ENCODE data around the gene SLC25A26. TPM values are rescaled to one million over a fixed set of nuclear protein-coding genes. Genes with fewer than 3 reads are reported as not detected.
"Not testable (repeated sequence)": the region's sequence is repeated elsewhere in the genome, so short reads cannot be mapped to it uniquely, and the experiment has no call there.

The SLC25A26 gene
- total RNA-seq, 3 donors from 2014 or later = 19.3 to 31.4 (median 31.1) TPM

DNA sequence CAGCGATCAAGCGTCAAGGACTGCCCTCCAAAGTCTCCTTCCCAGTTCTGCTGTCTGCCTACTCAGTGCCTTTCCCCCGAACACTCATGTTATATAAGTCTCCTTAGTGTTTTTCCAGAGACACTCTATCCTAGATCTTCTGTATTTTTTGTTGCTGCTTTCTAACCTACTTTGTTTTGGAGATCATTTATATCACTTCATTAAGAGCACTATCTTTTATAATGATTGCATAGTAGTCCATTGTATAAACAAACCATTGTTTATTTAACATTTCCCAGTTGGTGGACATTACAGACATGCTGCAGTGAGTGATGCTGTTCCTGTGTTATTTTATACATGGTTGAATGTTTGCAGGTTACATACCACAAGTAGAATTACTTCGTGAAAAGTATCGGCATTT lies 47.1 kb downstream of the SLC25A26 start:
- Mint-ChIP-seq H3K27me3 (ENCODE audit: low read depth) (no peaks in the 10 kb centered on the region), H3K4me3 (no peak overlapping the region), H3K4me1 (ENCODE audit: low read depth) (peaks cover 10% of the 10 kb centered on the region), H3K9me3 (no peaks in the 10 kb centered on the region), H3K36me3 (ENCODE audit: insufficient read depth) (peaks cover 17% of the 10 kb centered on the region)
- ATAC-seq = no peak
- no peak for DNase-seq

DNA sequence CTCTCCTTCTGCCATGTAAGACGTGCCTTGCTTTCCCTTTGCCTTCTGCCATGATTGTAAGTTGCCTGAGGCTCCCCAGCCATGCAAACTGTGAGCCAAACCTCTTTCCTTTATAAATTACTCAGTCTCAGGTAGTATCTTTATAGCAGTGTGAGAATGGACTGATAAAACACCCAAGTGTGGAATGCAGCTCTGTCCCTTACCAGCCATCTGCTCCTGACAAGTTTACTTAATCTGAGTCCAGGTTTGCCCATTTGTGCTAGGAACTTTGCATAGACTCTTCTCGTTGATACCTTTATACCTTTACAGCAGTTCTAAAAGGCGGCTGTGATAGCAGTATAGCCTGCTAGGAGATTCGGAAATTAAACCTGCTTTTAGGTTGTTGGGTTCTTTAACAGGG lies 48.1 kb downstream of the SLC25A26 start:
- Mint-ChIP-seq H3K27me3 (ENCODE audit: low read depth) (no peaks in the 10 kb centered on the region), H3K9me3 (no peaks in the 10 kb centered on the region), H3K4me1 (ENCODE audit: low read depth) (peaks cover 10% of the 10 kb centered on the region), H3K4me3 (no peak overlapping the region), H3K36me3 (ENCODE audit: insufficient read depth) (peaks cover 18% of the 10 kb centered on the region)
- DNase-seq (no peak), ATAC-seq (no peak)

DNA sequence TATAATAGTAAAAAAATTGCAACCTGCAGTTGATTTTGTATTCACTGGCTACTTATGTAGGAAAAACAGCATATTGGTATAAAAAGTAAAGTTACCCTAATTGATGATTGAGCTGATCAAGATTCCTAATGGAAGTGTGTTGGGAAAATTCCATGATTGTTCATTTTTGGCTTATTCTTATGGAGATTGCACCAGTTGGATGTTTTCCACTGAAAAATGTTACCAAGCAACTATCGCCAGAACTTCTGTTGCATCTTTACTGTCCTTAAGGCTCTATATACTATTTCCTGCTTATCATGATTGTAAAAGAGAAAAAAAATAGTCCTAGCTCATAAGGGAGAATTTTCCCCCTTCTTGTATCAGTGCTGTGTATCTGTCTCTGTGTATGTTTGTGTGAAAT lies 48.6 kb downstream of the SLC25A26 start:
- Mint-ChIP-seq H3K36me3 (ENCODE audit: insufficient read depth) (peaks cover 18% of the 10 kb centered on the region), H3K4me3 (no peak overlapping the region), H3K27me3 (ENCODE audit: low read depth) (no peaks in the 10 kb centered on the region), H3K9me3 (no peaks in the 10 kb centered on the region), H3K4me1 (ENCODE audit: low read depth) (peaks cover 10% of the 10 kb centered on the region)
- no peak for ATAC-seq
- no peak for DNase-seq

DNA sequence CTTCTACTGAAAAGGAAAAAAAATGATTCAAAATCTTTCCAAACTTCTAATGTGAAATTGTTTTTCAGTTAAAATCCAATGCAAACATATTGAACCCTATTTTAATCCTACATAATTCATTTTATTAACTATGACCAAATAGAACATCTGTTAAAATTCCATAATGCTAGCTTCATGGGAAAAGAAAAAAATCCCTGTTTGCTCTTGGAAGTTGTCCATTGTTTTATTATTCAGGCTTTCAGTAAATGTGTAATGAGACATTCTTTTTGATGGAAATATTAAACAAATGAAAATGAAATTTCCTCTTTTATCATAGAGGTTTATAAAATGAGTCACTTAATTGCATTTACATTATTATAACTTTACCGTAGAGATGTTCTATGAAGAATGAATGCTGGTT lies 49.5 kb downstream of the SLC25A26 start:
- peaks cover 10% of the 10 kb centered on the region for H3K4me1 Mint-ChIP-seq (ENCODE audit: low read depth)
- no peaks in the 10 kb centered on the region for H3K9me3 Mint-ChIP-seq
- H3K4me3 Mint-ChIP-seq = no peak overlapping the region
- ATAC-seq (no peak), DNase-seq (no peak)
- no peaks in the 10 kb centered on the region for H3K27me3 Mint-ChIP-seq (ENCODE audit: low read depth)
- peaks cover 18% of the 10 kb centered on the region for H3K36me3 Mint-ChIP-seq (ENCODE audit: insufficient read depth)

DNA sequence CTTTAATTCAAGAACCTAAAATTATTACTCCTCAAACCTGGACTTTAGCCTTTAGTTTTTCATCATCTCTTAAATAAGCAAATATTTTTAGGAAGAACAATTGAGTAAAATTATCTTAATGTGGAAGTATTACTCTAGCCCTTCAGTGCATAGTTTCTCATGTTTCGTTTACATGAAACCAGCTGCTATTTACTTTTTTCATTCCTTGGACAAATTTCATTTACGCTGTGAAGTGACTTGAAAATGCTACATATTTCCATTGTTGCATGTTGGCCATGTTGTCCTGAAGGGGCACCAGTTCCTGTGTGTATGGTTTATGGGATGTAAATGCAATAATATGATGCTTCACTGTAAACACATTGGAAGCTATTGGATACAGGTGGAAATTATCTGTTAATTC lies 49.9 kb downstream of the SLC25A26 start:
- Mint-ChIP-seq H3K9me3 (no peaks in the 10 kb centered on the region), H3K27me3 (ENCODE audit: low read depth) (no peaks in the 10 kb centered on the region), H3K36me3 (ENCODE audit: insufficient read depth) (peaks cover 15% of the 10 kb centered on the region), H3K4me1 (ENCODE audit: low read depth) (peaks cover 10% of the 10 kb centered on the region), H3K4me3 (no peak overlapping the region)
- ATAC-seq (no peak), DNase-seq (no peak)

DNA sequence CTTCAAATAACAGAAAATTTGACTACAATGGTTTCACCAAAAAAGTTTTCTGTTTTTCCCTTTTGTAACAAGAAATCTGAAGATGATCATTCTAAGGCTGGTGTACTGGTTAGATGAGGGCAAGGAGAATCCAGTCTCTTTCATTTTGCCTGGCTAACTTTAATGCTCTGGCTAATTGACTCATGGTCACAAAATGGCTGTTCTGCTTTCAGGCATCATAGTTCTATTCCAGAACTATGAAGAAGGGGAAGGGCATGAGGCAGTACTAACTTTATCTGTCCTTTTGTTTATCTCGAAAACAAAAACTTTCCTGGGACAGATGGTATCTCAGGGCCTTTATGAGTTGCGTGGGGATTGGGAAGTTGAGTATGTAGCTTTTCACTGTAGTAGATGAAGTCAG lies 50.4 kb downstream of the SLC25A26 start:
- Mint-ChIP-seq H3K27me3 (ENCODE audit: low read depth) (no peaks in the 10 kb centered on the region), H3K36me3 (ENCODE audit: insufficient read depth) (peaks cover 15% of the 10 kb centered on the region), H3K4me1 (ENCODE audit: low read depth) (peaks cover 10% of the 10 kb centered on the region), H3K9me3 (no peaks in the 10 kb centered on the region), H3K4me3 (no peak overlapping the region)
- ATAC-seq = no peak
- DNase-seq = no peak

DNA sequence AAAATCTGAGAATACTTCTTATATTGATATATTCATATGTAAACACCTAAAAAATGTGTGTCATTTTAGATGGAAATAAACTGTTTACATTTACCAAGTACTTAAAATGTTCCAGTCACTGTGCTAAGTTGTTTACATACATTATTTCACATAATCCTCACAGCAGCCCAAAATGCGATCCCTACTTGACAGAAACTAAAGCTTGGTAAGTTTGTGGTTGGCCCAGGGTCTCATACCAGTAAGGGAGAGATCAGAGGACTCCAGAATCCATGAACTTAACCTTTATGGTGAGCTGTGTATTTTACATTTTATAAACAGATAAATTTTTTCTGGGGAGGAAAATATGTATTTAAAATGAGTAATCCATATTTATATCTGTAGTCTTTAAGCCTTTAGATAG lies 51.2 kb downstream of the SLC25A26 start:
- peaks cover 10% of the 10 kb centered on the region for H3K36me3 Mint-ChIP-seq (ENCODE audit: insufficient read depth)
- H3K9me3 Mint-ChIP-seq = no peaks in the 10 kb centered on the region
- H3K27me3 Mint-ChIP-seq (ENCODE audit: low read depth) = no peaks in the 10 kb centered on the region
- no peak overlapping the region for H3K4me3 Mint-ChIP-seq
- peaks cover 12% of the 10 kb centered on the region for H3K4me1 Mint-ChIP-seq (ENCODE audit: low read depth)
- no peak for ATAC-seq
- DNase-seq = no peak

DNA sequence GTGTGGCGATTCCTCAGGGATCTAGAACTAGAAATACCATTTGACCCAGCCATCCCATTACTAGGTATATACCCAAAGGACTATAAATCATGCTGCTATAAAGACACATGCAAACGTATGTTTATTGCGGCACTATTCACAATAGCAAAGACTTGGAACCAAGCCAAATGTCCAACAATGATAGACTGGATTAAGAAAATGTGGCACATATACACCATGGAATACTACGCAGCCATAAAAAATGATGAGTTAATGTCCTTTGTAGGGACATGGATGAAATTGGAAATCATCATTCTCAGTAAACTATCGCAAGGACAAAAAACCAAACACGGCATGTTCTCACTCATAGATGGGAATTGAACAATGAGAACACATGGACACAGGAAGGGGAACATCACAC lies 54.0 kb downstream of the SLC25A26 start:
- not testable (repeated sequence) for H3K4me3 Mint-ChIP-seq; DNase-seq; H3K27me3 Mint-ChIP-seq (ENCODE audit: low read depth); ATAC-seq; H3K9me3 Mint-ChIP-seq; H3K36me3 Mint-ChIP-seq (ENCODE audit: insufficient read depth)
- H3K4me1 Mint-ChIP-seq (ENCODE audit: low read depth) = peaks cover 27% of the 10 kb centered on the region

DNA sequence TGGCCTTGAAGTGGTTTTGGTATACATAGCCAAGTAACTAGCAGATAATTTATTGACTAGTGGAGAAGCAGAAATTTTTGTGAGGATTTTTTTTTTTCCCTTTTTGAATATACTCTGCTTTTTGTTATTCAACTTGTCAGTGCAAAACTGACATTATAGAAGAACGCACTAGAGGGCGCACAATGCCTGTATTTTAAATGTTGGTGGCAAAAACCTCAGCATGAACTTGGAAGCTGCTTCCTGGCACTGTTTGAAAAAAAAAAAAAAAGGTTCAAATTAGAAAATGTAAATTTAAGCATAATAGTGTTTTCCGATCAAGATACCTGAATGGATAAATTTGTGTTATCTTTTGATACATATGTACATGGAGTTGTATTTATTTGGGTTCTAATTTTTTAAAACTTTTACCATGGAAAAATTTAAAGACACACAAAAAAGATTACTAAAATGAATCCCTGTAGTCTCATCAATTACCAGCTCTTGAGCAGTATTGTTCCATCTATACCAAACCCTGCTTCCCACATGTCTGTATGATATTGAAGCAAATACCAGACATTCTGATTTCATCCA lies 56.0 kb downstream of the SLC25A26 start:
- Mint-ChIP-seq H3K36me3 (ENCODE audit: insufficient read depth) (peaks cover 10% of the 10 kb centered on the region), H3K9me3 (no peaks in the 10 kb centered on the region), H3K4me1 (ENCODE audit: low read depth) (peaks cover 39% of the 10 kb centered on the region), H3K4me3 (no peak overlapping the region), H3K27me3 (ENCODE audit: low read depth) (no peaks in the 10 kb centered on the region)
- DNase-seq (peak; percentile 49), ATAC-seq (no peak)

DNA sequence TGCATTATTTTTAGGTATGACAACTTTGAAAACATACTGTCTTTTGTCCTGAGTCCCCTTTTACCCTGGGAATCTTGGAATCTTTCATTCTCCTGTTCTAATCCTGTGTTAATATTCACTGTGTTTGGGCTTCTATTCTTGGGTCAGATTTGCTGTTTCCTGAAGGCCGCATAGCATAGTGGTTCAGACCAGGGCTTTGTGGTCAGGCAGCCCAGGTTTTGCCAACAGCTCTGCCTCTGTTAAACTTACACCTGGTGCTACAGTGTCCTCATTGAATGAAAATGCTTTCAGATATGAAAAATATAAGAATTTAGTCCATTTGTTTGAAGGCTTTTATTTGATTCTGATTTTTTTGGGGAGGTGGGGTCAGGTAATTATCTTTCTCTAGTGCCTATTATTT lies 58.4 kb downstream of the SLC25A26 start:
- Mint-ChIP-seq H3K36me3 (ENCODE audit: insufficient read depth) (peaks cover 4% of the 10 kb centered on the region), H3K4me1 (ENCODE audit: low read depth) (peaks cover 39% of the 10 kb centered on the region), H3K27me3 (ENCODE audit: low read depth) (no peaks in the 10 kb centered on the region), H3K4me3 (no peak overlapping the region), H3K9me3 (no peaks in the 10 kb centered on the region)
- DNase-seq (no peak), ATAC-seq (no peak)

DNA sequence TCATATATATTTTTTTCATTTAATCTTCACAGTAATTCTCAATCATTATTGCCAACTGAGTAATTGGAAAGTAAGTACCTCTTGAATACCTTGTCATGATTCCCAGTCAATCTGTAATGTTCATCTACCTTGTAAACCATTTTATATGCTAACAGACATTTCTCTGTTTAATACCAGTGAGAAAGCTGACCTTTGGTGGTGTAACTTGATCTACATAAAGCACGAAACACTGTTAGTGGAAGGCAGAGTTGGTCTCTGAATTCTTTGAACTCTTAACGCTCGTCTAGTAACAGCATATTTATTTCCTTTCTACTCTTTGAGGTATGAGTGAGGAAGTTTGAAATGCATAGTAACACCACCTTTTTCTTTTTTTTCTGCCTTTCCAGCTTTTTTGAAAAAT lies 59.5 kb downstream of the SLC25A26 start:
- Mint-ChIP-seq H3K36me3 (ENCODE audit: insufficient read depth) (peaks cover 4% of the 10 kb centered on the region), H3K4me3 (no peak overlapping the region), H3K4me1 (ENCODE audit: low read depth) (peaks cover 39% of the 10 kb centered on the region), H3K27me3 (ENCODE audit: low read depth) (no peaks in the 10 kb centered on the region), H3K9me3 (no peaks in the 10 kb centered on the region)
- ATAC-seq (no peak), DNase-seq (no peak)

DNA sequence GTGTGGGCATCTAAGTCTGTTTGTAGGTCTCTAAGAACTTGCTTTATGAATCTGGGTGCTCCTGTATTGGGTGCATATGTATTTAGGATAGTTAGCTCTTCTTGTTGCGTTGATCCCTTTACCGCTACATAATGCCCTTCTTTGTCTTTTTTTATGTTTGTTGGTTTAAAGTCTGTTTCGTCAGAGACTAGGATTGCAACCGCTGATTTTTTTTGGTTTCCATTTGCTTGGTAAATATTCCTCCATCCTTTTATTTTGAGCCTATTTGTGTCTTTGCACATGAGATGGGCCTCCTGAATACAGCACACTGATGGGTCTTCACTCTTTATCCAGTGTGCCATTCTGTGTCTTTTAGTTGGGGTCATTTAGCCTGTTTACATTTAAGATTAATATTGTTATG lies 71.1 kb downstream of the SLC25A26 start:
- Mint-ChIP-seq H3K4me1 (ENCODE audit: low read depth) (peaks cover 38% of the 10 kb centered on the region), H3K36me3 (ENCODE audit: insufficient read depth) (peaks cover 19% of the 10 kb centered on the region), H3K9me3 (peaks cover 10% of the 10 kb centered on the region)
- H3K27me3 Mint-ChIP-seq (ENCODE audit: low read depth); DNase-seq; ATAC-seq; H3K4me3 Mint-ChIP-seq: not testable (repeated sequence)

DNA sequence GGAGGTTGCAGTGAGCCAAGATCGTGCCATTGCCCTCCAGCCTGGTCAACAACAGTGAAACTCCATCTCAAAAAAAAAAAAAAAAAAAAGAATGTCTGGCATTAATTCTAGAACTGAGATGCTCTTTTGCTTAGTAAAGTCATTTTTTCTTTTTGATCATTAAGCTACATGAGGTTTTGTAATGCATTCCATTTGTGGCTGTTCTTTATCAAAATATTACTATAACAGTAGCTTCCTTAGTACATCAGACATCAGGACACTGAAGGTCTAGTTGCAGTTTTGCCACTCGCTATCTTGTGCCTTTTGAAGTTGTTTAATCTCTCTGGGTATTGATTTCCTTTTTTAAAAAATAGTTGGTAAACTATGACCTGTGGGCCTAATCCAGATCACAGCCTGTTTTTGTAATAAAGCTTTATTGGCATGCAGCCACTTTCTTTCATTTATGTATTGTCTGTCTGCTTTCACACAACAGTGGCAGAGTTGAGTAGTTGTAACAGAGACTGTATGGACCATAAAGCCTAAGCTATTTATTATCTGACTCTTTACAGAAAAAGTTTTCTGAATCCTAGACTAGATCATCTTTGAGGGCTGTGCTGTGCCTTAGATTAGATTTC lies 76.6 kb downstream of the SLC25A26 start:
- Mint-ChIP-seq H3K9me3 (no peaks in the 10 kb centered on the region), H3K27me3 (ENCODE audit: low read depth) (no peaks in the 10 kb centered on the region), H3K4me3 (no peak overlapping the region), H3K4me1 (ENCODE audit: low read depth) (peaks cover 54% of the 10 kb centered on the region), H3K36me3 (ENCODE audit: insufficient read depth) (peaks cover 12% of the 10 kb centered on the region)
- ATAC-seq (no peak), DNase-seq (no peak)

DNA sequence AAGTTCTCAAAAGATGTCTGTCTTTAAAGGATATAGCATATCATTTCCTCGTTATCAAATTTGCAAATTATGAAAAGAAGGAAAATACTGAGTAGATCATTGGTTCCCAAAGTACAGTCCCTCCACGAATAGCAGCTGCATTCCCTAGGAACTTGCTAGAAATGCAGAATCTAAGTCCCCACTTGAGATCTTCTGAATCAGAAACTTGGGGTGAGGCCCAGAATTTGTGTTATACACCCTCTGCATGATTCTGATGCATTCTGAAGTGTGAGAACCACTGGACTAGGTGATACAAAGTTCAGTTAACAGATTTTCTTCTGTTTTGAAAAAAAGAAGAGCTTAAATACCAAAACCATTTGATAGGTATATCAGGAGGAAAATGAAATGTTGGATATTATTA lies 77.1 kb downstream of the SLC25A26 start:
- DNase-seq = no peak
- peaks cover 55% of the 10 kb centered on the region for H3K4me1 Mint-ChIP-seq (ENCODE audit: low read depth)

DNA sequence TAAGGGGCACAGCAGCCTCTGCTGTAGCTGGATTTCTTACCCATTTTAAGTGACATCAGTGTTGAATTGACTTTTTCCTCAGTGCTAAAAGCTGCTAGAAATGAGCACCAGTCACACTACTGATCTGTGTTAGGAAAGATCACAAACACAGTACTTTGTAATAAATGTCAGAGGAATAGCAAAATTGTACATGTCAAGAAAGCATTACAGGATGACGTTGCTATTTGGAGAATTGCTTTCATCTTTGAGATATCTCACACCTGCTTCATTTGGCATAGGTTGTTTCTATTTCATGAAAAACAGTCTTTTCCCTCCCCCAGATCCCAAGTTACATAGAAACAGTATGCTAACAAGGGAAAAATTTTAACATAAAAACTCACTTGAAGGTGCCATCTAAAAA lies 77.8 kb downstream of the SLC25A26 start:
- H3K4me1 Mint-ChIP-seq (ENCODE audit: low read depth) = peaks cover 59% of the 10 kb centered on the region
- no peak for DNase-seq
- H3K36me3 Mint-ChIP-seq (ENCODE audit: insufficient read depth) = peaks cover 6% of the 10 kb centered on the region
- H3K27me3 Mint-ChIP-seq (ENCODE audit: low read depth) = no peaks in the 10 kb centered on the region
- ATAC-seq = no peak
- H3K4me3 Mint-ChIP-seq = no peak overlapping the region
- no peaks in the 10 kb centered on the region for H3K9me3 Mint-ChIP-seq

More for the DNA sequence above, 77.1 kb downstream of the SLC25A26 start:
- no peaks in the 10 kb centered on the region for H3K27me3 Mint-ChIP-seq (ENCODE audit: low read depth)
- no peak overlapping the region for H3K4me3 Mint-ChIP-seq
- no peak for ATAC-seq
- H3K36me3 Mint-ChIP-seq (ENCODE audit: insufficient read depth) = peaks cover 8% of the 10 kb centered on the region
- no peaks in the 10 kb centered on the region for H3K9me3 Mint-ChIP-seq
